Choroid plexus epithelial cell (primary cell): Measurements from ENCODE around the gene NAGPA.

ENCODE experiments used
- DNase-seq: peaks from one replicate; pipeline ENCODE4 v3.0.0-alpha.2; 2010; ENCODE audit warnings: low read depth
- H3K4me3 ChIP-seq: 2 replicates; pipeline ENCODE4 v1.5.1; 2011; ENCODE audit warnings: low read depth, mild to moderate bottlenecking, control low read depth, low read length, moderate library complexity
- TF ChIP-seq, protein P1 (sequence below): conservative IDR thresholded peaks from 2 replicates; pipeline ENCODE4 v1.5.1; 2011; ENCODE audit warnings: low read depth, mild to moderate bottlenecking, control low read depth, inconsistent platforms, low read length, moderate library complexity

The NAGPA gene

DNA sequence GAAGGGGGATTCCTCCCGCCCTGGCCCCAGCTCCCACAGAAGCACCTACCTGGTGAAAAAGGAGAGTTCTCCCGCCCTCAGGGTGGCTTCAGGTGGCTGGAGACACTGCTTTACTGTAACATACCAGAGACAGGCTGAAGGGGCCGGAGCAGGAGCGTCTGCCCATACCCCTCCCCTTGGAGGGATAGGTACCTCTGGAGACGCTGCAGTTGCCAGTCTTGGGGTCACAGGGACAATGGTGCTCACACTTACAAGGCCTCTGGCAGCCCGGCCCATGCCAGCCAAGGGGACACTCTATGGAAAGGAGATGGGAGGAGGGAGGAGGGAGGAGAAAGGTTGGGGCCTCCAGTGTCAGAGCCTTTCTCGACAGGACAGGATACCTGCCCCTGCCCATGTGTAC lies 6.6 kb downstream of the NAGPA start:
- TF ChIP-seq, protein P1, sequence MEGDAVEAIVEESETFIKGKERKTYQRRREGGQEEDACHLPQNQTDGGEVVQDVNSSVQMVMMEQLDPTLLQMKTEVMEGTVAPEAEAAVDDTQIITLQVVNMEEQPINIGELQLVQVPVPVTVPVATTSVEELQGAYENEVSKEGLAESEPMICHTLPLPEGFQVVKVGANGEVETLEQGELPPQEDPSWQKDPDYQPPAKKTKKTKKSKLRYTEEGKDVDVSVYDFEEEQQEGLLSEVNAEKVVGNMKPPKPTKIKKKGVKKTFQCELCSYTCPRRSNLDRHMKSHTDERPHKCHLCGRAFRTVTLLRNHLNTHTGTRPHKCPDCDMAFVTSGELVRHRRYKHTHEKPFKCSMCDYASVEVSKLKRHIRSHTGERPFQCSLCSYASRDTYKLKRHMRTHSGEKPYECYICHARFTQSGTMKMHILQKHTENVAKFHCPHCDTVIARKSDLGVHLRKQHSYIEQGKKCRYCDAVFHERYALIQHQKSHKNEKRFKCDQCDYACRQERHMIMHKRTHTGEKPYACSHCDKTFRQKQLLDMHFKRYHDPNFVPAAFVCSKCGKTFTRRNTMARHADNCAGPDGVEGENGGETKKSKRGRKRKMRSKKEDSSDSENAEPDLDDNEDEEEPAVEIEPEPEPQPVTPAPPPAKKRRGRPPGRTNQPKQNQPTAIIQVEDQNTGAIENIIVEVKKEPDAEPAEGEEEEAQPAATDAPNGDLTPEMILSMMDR, result no peak
- no peak overlapping the region for H3K4me3 ChIP-seq
- DNase-seq, result no peak

DNA sequence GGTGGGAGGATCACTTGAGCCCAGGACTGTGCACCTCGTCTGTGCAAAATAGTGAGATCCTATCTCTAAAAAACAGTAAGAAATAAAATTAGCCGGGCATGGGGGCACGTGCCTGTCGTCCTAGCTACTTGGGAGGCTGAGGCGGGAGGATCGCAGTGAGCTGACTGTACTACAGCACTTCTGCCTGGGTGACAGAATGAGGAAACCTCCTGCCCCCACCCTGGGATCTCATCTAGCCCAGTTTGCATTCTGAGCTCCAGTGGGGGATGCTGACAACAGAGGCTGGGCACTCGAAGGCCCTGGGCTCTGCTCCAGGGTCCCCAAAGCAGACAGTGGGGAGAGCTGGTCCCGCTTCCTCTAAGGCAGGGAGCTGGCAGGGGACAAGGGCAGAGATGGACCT lies 7.1 kb downstream of the NAGPA start:
- TF ChIP-seq, protein P1, result no peak
- no peak for DNase-seq

DNA sequence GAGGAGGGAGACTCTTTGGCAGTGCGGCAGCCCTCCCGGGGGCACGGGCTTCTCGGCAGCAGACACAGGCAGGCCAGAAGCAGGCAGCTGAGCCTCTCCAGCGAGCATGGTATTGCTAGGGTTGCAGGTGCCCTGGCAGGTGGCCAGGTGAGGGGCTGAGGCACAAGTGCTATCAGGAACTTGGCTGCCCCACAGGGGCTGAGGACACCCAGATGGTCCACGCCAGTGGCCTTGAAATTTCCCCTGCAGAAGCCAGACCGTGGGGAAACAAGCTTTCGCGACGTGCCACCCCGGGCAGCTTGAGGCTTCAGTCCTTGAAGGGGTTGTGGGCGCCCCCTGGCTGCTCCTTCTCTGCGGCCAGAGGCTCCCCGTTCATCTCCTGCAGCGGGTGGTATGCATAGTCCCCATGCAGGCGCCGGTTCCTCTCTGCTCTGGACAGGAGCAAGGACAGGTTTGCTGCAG lies 8.5 kb downstream of the NAGPA start:
- TF ChIP-seq, protein P1, result peak; percentile 62
- H3K4me3 ChIP-seq, result no peak overlapping the region
- peak; percentile 44 for DNase-seq

More for the DNA sequence above, 7.1 kb downstream of the NAGPA start:
- no peak overlapping the region for H3K4me3 ChIP-seq

DNA sequence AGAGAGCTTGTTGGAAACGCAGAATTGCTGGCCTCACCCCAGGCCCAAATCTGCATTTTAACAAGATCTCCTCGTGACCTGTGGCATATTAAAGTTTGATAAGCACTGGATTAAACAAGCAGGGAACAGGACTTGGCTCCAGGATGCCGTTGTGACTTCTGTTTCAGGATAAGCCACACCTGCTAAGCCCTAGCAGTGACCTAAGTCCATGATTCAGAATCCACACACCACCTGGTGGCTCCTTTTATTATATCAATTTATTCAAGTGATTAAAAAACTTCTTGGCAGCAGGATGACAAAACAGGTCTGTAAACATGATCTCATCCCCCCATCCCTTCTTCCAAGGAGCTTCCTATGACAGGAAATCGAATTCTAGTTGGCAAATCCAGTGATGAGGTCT lies 9.1 kb downstream of the NAGPA start:
- H3K4me3 ChIP-seq, result no peak overlapping the region
- DNase-seq, result peak; percentile 18

DNA sequence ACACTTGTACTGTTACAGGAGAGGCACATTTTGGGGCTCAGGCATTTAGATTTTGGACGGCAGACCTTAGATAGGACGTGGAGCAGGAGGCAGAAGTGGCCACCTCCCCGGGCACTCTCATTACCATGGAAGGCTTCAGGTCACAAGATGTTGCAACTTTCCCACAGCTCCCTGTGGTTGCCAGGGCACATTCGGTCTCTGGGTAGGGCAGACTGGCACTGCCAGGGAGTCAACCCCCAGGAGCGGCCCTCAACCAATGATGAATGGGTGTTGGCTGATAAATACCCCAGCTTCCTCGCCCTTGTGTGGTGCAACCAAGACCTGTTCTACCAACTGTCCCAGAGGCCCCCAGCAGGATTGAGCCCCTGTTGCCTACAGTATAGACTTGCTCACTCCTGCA lies 11.2 kb downstream of the NAGPA start:
- no peak overlapping the region for H3K4me3 ChIP-seq
- DNase-seq, result no peak
- TF ChIP-seq, protein P1, result no peak

More for the DNA sequence above, 9.1 kb downstream of the NAGPA start:
- TF ChIP-seq, protein P1, result no peak

DNA sequence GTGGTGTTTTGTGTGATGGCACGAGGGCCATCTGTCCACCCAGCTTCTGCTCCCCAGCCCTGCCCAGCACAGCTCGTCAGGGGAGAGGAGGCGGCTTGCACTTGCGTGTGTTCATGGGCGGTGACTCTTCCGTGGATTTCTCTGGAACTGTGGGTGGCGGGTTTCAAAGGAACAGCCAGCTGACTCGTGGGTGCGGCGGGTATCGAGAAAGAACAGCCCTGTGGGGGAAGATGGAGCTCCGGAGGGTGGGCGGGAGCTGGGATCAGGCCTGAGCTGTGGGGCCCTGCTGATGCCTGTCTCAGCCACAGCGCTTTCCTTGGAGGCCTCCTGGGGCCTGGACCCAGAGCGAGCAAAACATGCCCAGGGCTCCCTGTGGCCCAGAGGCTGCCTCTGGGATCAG lies 13.2 kb downstream of the NAGPA start:
- TF ChIP-seq, protein P1, result no peak
- no peak overlapping the region for H3K4me3 ChIP-seq
- DNase-seq, result no peak

DNA sequence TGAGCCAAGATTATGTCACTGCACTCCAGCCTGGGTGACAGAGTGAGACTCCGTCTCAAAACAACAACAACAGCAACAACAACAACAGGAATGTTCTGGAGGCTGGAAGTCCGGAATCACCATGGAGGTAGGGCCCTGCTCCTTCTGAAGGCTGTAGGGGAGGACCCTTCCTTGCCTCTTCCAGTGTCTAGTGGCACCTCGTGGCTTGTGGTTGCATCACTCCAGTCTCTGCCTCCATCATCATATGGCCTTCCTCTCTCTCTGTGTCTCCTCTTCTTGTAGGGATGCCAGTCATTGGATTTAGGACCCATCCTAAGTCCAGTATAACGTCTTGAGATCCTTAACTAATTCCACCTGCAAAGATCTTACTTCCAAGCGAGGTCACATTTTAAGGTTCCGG lies 14.0 kb downstream of the NAGPA start:
- H3K4me3 ChIP-seq, result no peak overlapping the region
- TF ChIP-seq, protein P1, result no peak
- DNase-seq, result no peak
